Measurements from ENCODE around the gene UQCRFS1. TPM values are rescaled to one million over a fixed set of nuclear protein-coding genes. Genes with fewer than 3 reads are reported as not detected.
A peak's percentile ranks its signal among the peaks of the same experiment; 100 is the strongest.

UQCRFS1 gene
- 10 to 100 TPM; 24.9 to 45.8 (median 40.1) TPM for total RNA-seq

- no peaks in the 10 kb centered on the region for H3K36me3 ChIP-seq
- H3K9me3 ChIP-seq, result no peaks in the 10 kb centered on the region
- H3K27me3 ChIP-seq, result no peaks in the 10 kb centered on the region
- TF ChIP-seq POLR2A (IDR thresholded peaks at IDR 0.05) (peak; percentile 53 to 89), CTCF (IDR thresholded peaks at IDR 0.05) (no peak), EP300 (IDR thresholded peaks at IDR 0.05) (no peak), POLR2AphosphoS5 (IDR thresholded peaks at IDR 0.05) (peak; percentile 50 to 75 (median 63))
- H3K27ac ChIP-seq, result peak within 1 kb of the TSS; percentile 94
- DNase-seq (ENCODE audit: low spot score in 2 of 2), result peak; percentile 95 to 96
- WGBS, result 1% methylated on average over 49 of the region's 95 CpGs
- peaks cover 38% of the 10 kb centered on the region for H3K4me1 ChIP-seq
- H3K4me3 ChIP-seq, result peak within 1 kb of the TSS; percentile 93
These were observed at the start of gene UQCRFS1 for GRCh38 chr19:29212648-29213573. Gene UQCRFS1, minus strand, starts transcription at chr19:29213151. Its CDS starts 33 bp downstream, at chr19:29213118.

GRCh38 chr19:29262085-29262484 lies 49.1 kb upstream of the UQCRFS1 start:
- DNase-seq (ENCODE audit: low spot score in 2 of 2), result no peak
- peaks cover 12% of the 10 kb centered on the region for H3K27me3 ChIP-seq
- no peaks in the 10 kb centered on the region for H3K4me1 ChIP-seq
- H3K36me3 ChIP-seq, result no peaks in the 10 kb centered on the region
- 76% methylated on average over 2 of the region's 2 CpGs for WGBS
- H3K9me3 ChIP-seq, result no peaks in the 10 kb centered on the region
- TF ChIP-seq EP300 (IDR thresholded peaks at IDR 0.05) (no peak), CTCF (IDR thresholded peaks at IDR 0.05) (no peak), POLR2A (IDR thresholded peaks at IDR 0.05) (no peak), POLR2AphosphoS5 (IDR thresholded peaks at IDR 0.05) (no peak)
- H3K27ac ChIP-seq, result no peak overlapping the region
- no peak overlapping the region for H3K4me3 ChIP-seq

- TF ChIP-seq CTCF (IDR thresholded peaks at IDR 0.05), result peak in 1 of 2 donors; percentile 43
- no peak for TF ChIP-seq POLR2A (IDR thresholded peaks at IDR 0.05)
- Histone ChIP-seq H3K4me1 (no peaks in the 10 kb centered on the region), H3K4me3 (no peak overlapping the region), H3K9me3 (no peaks in the 10 kb centered on the region), H3K27ac (no peak overlapping the region), H3K36me3 (no peaks in the 10 kb centered on the region), H3K27me3 (no peaks in the 10 kb centered on the region)
- peak in 1 of 2 donors; percentile 27 for DNase-seq (ENCODE audit: low spot score in 2 of 2)
- WGBS, result 79% methylated on average over 5 of the region's 5 CpGs
These were observed 47.7 kb upstream of the UQCRFS1 start for GRCh38 chr19:29260477-29261317.

GRCh38 chr19:29259867-29260281 lies 46.9 kb upstream of the UQCRFS1 start:
- H3K36me3 ChIP-seq, result no peaks in the 10 kb centered on the region
- no peaks in the 10 kb centered on the region for H3K9me3 ChIP-seq
- no peak overlapping the region for H3K4me3 ChIP-seq
- H3K27me3 ChIP-seq, result peaks cover 4% of the 10 kb centered on the region
- DNase-seq (ENCODE audit: low spot score in 2 of 2), result peak in 1 of 2 donors; percentile 20
- H3K4me1 ChIP-seq, result no peaks in the 10 kb centered on the region
- no peak for TF ChIP-seq CTCF (IDR thresholded peaks at IDR 0.05)
- no peak for TF ChIP-seq POLR2A (IDR thresholded peaks at IDR 0.05)
- TF ChIP-seq POLR2AphosphoS5 (IDR thresholded peaks at IDR 0.05), result no peak
- TF ChIP-seq EP300 (IDR thresholded peaks at IDR 0.05), result no peak
- 76% methylated on average over 5 of the region's 6 CpGs for WGBS
- H3K27ac ChIP-seq, result no peak overlapping the region

GRCh38 chr19:29259153-29259552 lies 46.2 kb upstream of the UQCRFS1 start:
- Histone ChIP-seq H3K4me1 (no peaks in the 10 kb centered on the region), H3K36me3 (no peaks in the 10 kb centered on the region), H3K4me3 (no peak overlapping the region), H3K27ac (no peak overlapping the region), H3K27me3 (peaks cover 5% of the 10 kb centered on the region), H3K9me3 (no peaks in the 10 kb centered on the region)
- DNase-seq (ENCODE audit: low spot score in 2 of 2), result peak in 1 of 2 donors; percentile 17
- 72% methylated on average over 3 of the region's 3 CpGs for WGBS
- TF ChIP-seq POLR2AphosphoS5 (IDR thresholded peaks at IDR 0.05), result no peak
- TF ChIP-seq EP300 (IDR thresholded peaks at IDR 0.05), result no peak
- TF ChIP-seq POLR2A (IDR thresholded peaks at IDR 0.05), result no peak
- no peak for TF ChIP-seq CTCF (IDR thresholded peaks at IDR 0.05)
